Mesothelial cell of epicardium (in vitro differentiated cells): ENCODE measurements around the gene RTN4RL1. TPM values are rescaled to one million over a fixed set of nuclear protein-coding genes. Genes with fewer than 3 reads are reported as not detected.

Experiments used
- DNase-seq, 2 experiments: peaks; one replicate each; pipeline ENCODE4 v3.0.0; 2021; ENCODE audit warnings: low spot score in 2 of 2; ENCODE audit not compliant: unreplicated experiment in 2 of 2
- H3K27ac Mint-ChIP-seq: 2 replicates; pipeline ENCODE4 v1.8.0; 2021; ENCODE audit warnings: mixed read lengths
- H3K27me3 Mint-ChIP-seq: 2 replicates; pipeline ENCODE4 v1.8.0; 2021; ENCODE audit warnings: low read depth, mixed read lengths
- H3K36me3 Mint-ChIP-seq: 2 replicates; pipeline ENCODE4 v1.8.0; 2021; ENCODE audit warnings: mixed read lengths
- H3K4me1 Mint-ChIP-seq: 2 replicates; pipeline ENCODE4 v1.8.0; 2021; ENCODE audit warnings: mixed read lengths
- H3K4me3 Mint-ChIP-seq: 2 replicates; pipeline ENCODE4 v1.8.0; 2021; ENCODE audit warnings: mild to moderate bottlenecking, moderate library complexity, mixed read lengths
- H3K9me3 Mint-ChIP-seq: 2 replicates; pipeline ENCODE4 v1.8.0; 2021; ENCODE audit warnings: mixed read lengths
- total RNA-seq: library from RNA; stranded (reverse); gene quantifications from 3 replicates; pipeline ENCODE4 v1.2.1, GENCODE V29; 2021
- TF ChIP-seq, protein P1 (sequence below): fragments of 200-600 bp; sonication (generic); IDR thresholded peaks from one replicate; pipeline ENCODE4 v1.5.0; 2021; ENCODE audit warnings: antibody characterized with exemption; ENCODE audit not compliant: unreplicated experiment

RTN4RL1 gene
- total RNA-seq, 1 donor from 2014 or later: 0.20 TPM

DNA sequence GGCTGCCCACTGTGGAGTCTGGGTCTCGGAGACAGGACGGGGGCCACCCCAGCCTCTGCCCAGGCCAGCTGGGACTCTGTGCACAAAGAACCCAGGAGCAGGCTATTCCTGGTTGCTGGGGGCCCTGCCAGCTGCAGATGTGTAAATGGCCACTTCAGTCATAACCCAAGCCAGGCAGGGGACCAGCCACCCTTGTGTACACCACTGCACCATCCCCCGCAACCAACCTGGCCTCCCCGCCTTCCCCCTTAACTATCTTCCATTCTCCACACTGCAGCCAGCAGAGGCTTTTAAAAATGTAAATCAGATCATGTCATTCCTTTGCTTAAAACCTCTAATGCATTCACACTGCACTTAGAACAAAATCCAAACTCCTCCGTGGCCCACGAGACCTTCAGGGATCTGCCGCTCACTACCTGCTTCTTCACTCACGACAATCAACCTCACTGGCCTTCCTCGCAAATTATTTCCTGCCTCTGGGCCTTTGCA, 28.3 kb downstream of the RTN4RL1 start:
- peaks cover 22% of the 10 kb centered on the region for H3K4me1 Mint-ChIP-seq
- H3K27me3 Mint-ChIP-seq: peaks cover 13% of the 10 kb centered on the region
- H3K36me3 Mint-ChIP-seq: no peaks in the 10 kb centered on the region
- DNase-seq: no peak
- no peaks in the 10 kb centered on the region for H3K9me3 Mint-ChIP-seq
- TF ChIP-seq, protein P1, sequence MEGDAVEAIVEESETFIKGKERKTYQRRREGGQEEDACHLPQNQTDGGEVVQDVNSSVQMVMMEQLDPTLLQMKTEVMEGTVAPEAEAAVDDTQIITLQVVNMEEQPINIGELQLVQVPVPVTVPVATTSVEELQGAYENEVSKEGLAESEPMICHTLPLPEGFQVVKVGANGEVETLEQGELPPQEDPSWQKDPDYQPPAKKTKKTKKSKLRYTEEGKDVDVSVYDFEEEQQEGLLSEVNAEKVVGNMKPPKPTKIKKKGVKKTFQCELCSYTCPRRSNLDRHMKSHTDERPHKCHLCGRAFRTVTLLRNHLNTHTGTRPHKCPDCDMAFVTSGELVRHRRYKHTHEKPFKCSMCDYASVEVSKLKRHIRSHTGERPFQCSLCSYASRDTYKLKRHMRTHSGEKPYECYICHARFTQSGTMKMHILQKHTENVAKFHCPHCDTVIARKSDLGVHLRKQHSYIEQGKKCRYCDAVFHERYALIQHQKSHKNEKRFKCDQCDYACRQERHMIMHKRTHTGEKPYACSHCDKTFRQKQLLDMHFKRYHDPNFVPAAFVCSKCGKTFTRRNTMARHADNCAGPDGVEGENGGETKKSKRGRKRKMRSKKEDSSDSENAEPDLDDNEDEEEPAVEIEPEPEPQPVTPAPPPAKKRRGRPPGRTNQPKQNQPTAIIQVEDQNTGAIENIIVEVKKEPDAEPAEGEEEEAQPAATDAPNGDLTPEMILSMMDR: no peak
- H3K4me3 Mint-ChIP-seq: peak overlapping the region; percentile 13
- peak overlapping the region; percentile 31 for H3K27ac Mint-ChIP-seq

DNA sequence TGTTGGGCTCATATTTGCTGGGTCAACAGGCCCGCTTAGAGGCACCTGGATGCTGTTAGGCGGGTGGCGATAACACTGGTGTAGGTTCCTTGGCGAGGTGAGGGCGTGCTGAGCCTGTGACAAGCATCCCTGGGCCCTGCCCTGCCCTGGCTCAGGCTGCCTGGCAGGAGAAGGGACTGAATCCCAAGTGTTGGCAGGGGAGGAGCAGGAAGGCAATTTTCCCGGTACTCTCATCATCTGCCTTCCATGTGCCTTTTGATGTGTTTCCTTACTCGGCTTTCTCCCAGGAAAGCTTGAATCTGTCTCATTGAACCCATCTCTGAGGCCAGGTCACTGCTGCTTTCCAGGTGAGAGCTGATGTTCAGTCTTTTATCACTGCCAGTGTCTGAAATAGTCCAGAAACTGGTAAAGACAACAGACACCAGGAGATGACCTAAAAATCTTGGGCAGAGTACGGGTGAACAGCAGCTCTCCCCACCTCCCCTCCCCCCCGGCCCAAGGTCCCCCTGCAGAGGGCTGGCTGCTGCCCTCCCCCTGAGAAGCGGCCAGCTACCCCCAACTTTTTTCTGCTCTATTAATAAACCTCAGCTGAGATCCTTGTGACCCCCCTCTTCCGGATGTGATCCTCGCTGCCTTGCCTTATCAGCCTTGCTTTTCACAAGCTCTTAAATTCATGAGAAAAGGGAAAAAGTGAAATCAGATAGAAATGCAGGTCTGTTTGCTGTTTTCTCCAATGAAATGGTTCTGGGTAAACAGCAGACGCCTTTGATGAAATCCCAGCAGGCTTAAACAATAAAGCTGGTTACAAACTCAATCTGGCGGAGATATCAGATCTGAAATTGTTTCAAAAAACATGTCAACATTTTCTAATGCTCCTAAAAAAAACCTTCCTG, 29.0 kb downstream of the RTN4RL1 start:
- no peaks in the 10 kb centered on the region for H3K36me3 Mint-ChIP-seq
- H3K4me3 Mint-ChIP-seq: peak overlapping the region; percentile 34
- H3K27ac Mint-ChIP-seq: peak overlapping the region; percentile 71
- H3K4me1 Mint-ChIP-seq: peaks cover 22% of the 10 kb centered on the region
- H3K27me3 Mint-ChIP-seq: peaks cover 15% of the 10 kb centered on the region
- TF ChIP-seq, protein P1: no peak
- no peaks in the 10 kb centered on the region for H3K9me3 Mint-ChIP-seq
- DNase-seq: no peak

DNA sequence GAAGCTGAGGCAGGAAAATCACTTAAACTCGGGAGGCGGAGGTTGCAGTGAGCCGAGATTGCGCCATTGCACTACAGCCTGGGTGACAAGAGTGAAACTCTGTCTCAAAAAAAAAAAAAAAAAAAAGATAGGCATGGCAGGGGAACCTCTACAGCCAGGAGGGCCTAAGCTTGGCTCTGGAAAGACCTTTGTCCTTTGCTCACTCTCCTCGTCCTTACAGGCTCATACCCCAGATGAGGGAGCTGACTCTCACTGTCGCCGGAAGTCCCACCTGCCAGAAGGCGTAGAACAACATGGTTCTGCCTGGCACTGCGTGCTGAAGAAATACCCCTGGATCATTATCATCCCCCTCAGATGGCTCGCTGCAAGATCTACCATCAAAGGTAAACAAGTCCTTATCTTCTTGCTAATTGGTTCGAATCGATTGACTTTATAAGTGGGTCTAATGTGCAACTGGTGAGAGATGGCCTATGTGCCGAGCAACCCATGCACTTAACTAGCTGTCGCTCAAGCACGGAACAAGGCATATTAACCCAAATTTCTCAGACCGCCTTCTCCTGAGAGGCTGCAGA, 29.7 kb downstream of the RTN4RL1 start:
- Mint-ChIP-seq H3K27me3 (peaks cover 20% of the 10 kb centered on the region), H3K4me1 (peaks cover 22% of the 10 kb centered on the region), H3K9me3 (no peaks in the 10 kb centered on the region), H3K36me3 (no peaks in the 10 kb centered on the region), H3K27ac (no peak overlapping the region), H3K4me3 (no peak overlapping the region)
- TF ChIP-seq, protein P1: no peak
- no peak for DNase-seq

DNA sequence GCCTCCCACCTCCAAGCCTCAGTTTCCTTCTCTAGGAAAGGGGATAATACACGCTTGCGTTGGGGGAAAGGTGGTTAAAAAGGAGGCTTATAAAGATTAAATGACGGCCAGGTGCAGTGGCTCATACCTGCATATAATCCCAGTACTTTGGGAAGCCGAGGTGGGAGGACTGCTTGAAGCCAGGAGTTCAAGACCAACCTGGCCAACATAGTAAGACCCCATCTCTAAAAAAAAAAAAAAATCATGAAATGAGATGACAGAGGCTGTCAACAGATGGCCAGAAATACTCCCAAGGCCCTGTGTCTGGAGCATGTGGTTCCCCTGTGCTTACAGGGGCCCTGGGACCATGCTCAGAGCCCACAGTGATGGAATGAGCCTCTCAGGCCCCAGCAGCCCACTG, 30.4 kb downstream of the RTN4RL1 start:
- peaks cover 20% of the 10 kb centered on the region for H3K27me3 Mint-ChIP-seq
- H3K27ac Mint-ChIP-seq: no peak overlapping the region
- peaks cover 22% of the 10 kb centered on the region for H3K4me1 Mint-ChIP-seq
- TF ChIP-seq, protein P1: no peak
- no peak overlapping the region for H3K4me3 Mint-ChIP-seq
- no peaks in the 10 kb centered on the region for H3K36me3 Mint-ChIP-seq
- H3K9me3 Mint-ChIP-seq: no peaks in the 10 kb centered on the region
- DNase-seq: no peak

DNA sequence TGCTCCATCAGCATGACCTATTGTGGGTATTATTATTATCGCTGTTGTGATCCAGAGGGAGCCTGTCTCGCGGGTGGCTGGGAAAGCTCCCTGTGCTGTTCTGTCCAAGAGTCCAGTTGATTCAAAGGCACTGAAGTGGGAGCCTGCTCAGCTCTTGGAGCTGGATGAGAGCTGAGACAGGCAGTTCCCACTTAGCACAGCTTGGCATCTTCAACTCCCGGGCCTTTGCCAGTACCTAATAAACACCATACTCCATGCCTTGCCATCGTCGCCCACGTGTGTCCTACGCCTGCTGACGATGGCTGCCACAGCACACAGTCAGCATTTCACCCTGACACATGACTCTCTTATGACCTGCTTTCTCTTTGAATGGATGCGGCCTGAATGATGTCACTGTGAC, 32.6 kb downstream of the RTN4RL1 start:
- DNase-seq: no peak
- no peak overlapping the region for H3K27ac Mint-ChIP-seq
- no peaks in the 10 kb centered on the region for H3K36me3 Mint-ChIP-seq
- peaks cover 25% of the 10 kb centered on the region for H3K27me3 Mint-ChIP-seq
- TF ChIP-seq, protein P1: no peak
- H3K4me3 Mint-ChIP-seq: no peak overlapping the region
- peaks cover 17% of the 10 kb centered on the region for H3K4me1 Mint-ChIP-seq
- no peaks in the 10 kb centered on the region for H3K9me3 Mint-ChIP-seq
